ENCODE data around the gene DDX17. TPM values are rescaled to one million over a fixed set of nuclear protein-coding genes. Genes with fewer than 3 reads are reported as not detected.

DDX17 gene
- total and polyA plus RNA-seq, 9 of the 15 experiments (the other 6 are each of a cell fraction or from before 2014, with no cell fraction given): 17.6 to 421 (median 189) TPM

DNA sequence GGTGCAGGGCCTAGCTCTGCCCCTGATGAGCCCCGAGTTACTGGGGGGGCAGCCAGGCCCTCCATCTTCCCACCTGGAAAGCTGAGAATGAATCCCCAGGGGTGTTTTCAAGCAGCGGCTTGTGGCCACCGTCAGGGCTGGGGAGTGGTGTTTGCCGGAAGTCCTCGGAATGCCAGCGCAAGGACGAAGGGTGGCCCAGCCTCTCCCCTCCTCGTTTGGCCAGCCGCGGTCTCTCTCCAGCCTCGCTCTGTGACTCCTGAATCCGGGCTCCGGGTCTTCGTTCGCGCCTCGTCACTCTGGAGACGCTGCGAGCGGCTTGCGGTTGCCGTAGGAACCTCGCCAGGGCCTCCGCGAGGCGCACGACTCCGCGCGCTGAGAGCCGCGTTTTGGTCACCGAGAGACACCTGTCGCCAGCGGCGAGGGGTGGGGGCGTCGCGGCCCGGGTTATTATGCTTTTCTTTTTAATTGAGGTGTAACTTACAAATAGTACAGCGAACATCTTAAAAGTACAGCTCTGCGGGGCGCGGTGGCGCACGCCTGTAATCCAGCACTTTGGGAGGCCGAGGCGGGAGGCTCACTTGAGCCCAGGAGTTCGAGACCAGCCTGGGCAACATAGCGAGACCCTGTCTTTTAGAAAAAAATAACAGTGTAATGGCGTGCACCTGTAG, 44.6 kb downstream of the DDX17 start (continued):
- no peak for TF ChIP-seq ZHX1 (conservative IDR thresholded peaks at IDR 0.05; ENCODE audit: low read length)
- TF ChIP-seq NFE2 (IDR thresholded peaks at IDR 0.05; ENCODE audit: low read depth): no peak; the same call in 1 of the 2 replicates
- TF ChIP-seq BMI1 (IDR thresholded peaks at IDR 0.05; ENCODE audit: low read length): peak; percentile 83; the same call in 1 of the 2 replicates
- TF ChIP-seq PTRF (tag; IDR thresholded peaks at IDR 0.05): no peak
- peak; percentile 76 for TF ChIP-seq CXXC5 (CRISPR knock-in tag; IDR thresholded peaks at IDR 0.05)
- TF ChIP-seq ZBTB5 (IDR thresholded peaks at IDR 0.05): no peak
- no peak for TF ChIP-seq GTF2A2 (tag; IDR thresholded peaks at IDR 0.05)
- TF ChIP-seq CREB3L1 (IDR thresholded peaks at IDR 0.05; ENCODE audit: borderline replicate concordance, low read depth): no peak
- TF ChIP-seq ZBTB8A (IDR thresholded peaks at IDR 0.05; ENCODE audit: partially characterized antibody): no peak
- TF ChIP-seq HDAC8 (tag; IDR thresholded peaks at IDR 0.05): no peak
- TF ChIP-seq ZNF354B (CRISPR knock-in tag; IDR thresholded peaks at IDR 0.05): no peak
- TF ChIP-seq MED1 (CRISPR knock-in tag; IDR thresholded peaks at IDR 0.05; ENCODE audit: borderline replicate concordance): no peak
- TF ChIP-seq FOXP1 (CRISPR knock-in tag; IDR thresholded peaks at IDR 0.05): no peak
- no peak for TF ChIP-seq RBM34 (IDR thresholded peaks at IDR 0.05; ENCODE audit: borderline replicate concordance, insufficient read depth, low read length)
- TF ChIP-seq MTA3 (IDR thresholded peaks at IDR 0.05; ENCODE audit: borderline replicate concordance): no peak
- no peak for TF ChIP-seq POLR2AphosphoS2 (IDR thresholded peaks at IDR 0.05; ENCODE audit: low read length)
- TF ChIP-seq ZNF57 (CRISPR knock-in tag; IDR thresholded peaks at IDR 0.05): no peak
- no peak for TF ChIP-seq CLOCK (CRISPR knock-in tag; IDR thresholded peaks at IDR 0.05; ENCODE audit: borderline replicate concordance)
- TF ChIP-seq CC2D1A (IDR thresholded peaks at IDR 0.05): no peak
- TF ChIP-seq GATAD2B (IDR thresholded peaks at IDR 0.05; ENCODE audit: borderline replicate concordance): no peak
- TF ChIP-seq RNF2 (IDR thresholded peaks at IDR 0.05): peak; percentile 41; the same call in 1 of the 2 replicates
- no peak for TF ChIP-seq RUNX1 (IDR thresholded peaks at IDR 0.05; ENCODE audit: low read depth)
